GM18499 (cell line): ENCODE results near the gene CHURC1.

Experiments used
- ATAC-seq: cut with Tn5 transposase; IDR thresholded peaks from one replicate; pipeline ENCODE4 v1.9.1; 2021; ENCODE audit warnings: moderate number of reproducible peaks; ENCODE audit not compliant: insufficient read depth, unreplicated experiment

The CHURC1 gene

DNA sequence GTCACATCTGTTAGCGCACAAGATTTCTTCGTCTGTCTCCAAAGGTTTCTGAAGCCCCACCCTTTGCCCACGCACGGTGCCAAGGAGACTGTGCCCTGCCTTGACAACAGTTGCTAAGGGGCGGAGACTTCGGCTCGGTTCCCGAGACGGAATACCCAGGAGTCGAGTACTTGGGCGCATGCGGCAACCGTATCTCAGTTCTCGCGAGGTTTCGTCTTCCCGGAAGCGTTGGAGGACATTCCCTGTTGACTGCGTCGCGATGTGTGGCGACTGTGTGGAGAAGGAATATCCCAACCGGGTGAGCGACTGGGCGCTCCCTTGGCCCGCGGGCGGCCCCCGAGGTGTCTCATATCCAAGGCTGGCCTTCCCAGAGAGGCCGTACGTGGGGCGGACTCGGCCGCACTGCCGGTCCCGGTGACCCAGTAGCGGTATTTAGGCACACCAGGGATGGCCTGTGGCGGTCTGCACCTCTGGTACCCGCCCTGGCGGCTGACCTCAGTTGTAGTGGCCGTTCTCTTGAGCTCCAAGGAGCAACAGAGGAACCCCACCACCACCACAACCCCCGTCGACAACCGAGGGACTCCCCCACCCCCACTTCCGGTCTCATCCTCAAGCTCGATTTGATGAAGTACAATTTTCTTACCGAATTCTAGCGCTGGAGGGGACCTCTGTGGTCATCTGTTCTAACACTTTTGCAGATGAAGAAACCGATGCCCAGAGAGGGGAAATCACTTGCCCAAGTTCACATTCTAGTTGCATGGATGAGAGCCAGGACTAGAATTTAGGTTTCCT lies at the start of gene CHURC1:
CHURC1 (plus strand) TSS at position 219 of the 792 bp plus-strand sequence; CDS start at position 260, 41 bp downstream.
- peak; percentile 80 for ATAC-seq

DNA sequence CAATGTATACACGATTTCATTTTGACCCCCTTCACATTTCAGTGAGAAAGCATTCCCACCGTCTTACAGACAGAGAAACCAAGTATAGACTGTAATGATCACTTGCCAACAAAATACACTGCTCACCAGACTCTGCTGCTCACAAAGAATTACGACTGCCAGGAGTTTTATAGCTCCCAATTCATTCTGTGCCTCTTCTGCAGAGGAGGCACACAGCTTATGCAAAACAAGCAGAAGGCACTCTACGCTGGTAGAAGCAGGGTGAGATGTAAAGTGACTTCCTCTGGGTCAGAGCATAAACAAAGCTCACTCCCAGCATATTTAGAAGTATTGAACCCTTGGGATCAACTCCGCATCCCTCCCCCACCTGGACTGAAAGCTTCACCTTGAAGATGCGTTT lies 49.1 kb upstream of the CHURC1 start:
- ATAC-seq, result no peak

- no peak for ATAC-seq
These were observed 48.3 kb upstream of the CHURC1 start for GRCh38 chr14:64865992-64866391.

DNA sequence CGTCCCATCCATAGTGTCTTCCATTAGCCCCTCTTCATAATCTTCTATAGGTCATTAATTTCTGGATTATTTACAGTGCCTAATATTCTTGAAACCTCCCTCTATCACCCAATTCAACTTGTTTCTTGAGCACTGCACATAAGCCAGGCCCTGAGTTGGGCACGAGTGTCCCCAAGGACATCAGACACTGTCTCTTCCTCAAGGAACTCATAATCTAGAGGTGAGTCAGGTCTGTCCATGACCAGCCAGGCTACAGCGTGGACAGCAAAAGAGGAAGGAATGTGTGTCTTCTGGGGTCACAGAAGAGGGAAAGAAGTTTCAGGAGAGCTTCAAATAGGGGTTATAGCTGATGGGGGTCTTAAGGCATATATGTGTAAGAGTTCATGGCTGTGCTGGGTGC lies 47.1 kb upstream of the CHURC1 start:
- ATAC-seq, result no peak

GRCh38 chr14:64868379-64868778 lies 45.9 kb upstream of the CHURC1 start:
- ATAC-seq, result no peak

DNA sequence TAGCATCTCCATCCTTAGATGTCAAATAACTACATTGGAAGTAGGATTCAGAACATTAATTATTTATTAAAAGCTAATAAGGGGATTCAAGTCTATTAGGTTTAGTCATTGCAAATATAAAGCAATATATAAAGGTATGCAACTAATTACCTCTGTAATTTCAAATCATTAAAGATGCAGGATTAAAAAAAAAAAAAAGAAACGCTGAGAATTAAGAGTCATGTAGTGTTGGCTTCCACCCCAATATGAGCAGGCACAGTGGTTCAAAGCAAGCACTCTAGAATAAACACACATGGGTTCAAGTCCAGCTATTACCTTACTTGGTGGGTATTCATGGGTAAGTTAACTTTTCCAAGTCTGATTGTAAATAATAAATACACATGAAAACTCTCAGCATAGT lies 45.4 kb upstream of the CHURC1 start:
- ATAC-seq, result no peak

GRCh38 chr14:64870160-64870559 lies 44.1 kb upstream of the CHURC1 start:
- ATAC-seq, result no peak

GRCh38 chr14:64871344-64871743 lies 42.9 kb upstream of the CHURC1 start:
- no peak for ATAC-seq

- no peak for ATAC-seq
These were observed 40.6 kb upstream of the CHURC1 start for GRCh38 chr14:64873506-64874219.

DNA sequence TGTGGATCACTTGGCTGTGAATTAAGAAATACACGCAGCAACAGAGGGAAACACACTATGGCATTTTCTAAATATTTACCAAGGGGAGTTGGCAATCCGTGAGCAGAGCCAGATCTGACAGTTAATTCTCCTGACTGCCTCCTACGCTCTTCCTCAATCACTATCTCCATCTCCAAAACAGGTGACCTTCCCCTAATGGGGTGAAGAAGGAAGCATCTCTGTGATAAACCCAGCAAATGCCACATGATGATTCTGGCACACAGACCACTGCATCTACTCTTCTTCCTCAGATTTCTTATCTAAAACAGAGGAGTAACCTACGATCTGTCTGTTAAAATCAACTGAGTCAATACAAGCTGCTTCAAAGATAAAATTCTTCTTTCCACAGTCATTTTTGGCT lies 38.9 kb upstream of the CHURC1 start:
- ATAC-seq, result no peak

DNA sequence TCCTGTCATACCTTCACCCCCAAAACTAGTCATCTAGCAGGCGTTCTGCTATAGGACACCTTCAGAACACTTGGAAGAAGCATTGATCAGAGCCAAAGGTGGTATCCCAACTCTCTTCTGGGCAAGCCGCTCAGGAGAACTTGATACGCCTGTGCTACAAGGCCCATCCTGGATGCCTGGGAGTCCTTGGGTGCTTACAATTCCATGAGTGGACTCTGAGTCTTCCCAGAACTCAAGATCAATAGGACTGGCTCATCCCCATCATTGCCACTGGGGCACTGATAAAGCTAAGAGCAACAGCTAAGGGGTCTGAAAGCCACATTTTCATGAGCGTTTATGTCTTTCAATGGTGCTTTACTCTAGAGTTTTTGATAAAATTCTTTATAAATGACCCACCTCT lies 36.4 kb upstream of the CHURC1 start:
- ATAC-seq, result no peak

- ATAC-seq, result no peak
These were observed 35.2 kb upstream of the CHURC1 start for GRCh38 chr14:64878837-64879634.

DNA sequence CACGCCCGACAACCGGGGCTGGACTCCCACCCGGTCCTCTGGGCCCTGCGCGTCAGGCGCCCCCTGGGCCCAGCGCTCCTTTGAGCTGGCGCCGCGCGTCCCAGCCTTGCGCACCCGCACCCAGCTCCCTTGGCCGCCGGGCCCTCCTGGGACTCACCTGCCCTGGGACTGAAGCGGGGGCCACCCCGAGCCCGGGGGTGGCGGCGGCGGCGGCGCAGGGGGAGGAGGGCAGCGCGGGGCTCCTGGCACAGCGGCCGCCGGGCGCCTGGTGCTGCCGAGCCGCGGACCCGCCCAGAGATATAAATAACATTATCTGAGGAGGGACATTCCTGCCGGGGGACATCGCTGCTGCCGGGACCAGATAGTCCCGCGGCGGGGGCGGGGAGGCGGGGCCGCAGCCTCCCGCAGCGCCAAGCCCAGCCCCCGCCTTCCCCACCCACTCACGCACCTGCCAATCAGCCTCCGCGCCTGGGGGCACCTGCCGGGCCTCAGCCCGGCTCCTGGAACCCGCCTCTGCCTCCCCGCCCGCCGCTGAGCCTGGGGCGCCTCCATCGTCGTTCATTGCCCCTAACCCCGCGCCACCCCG lies 34.5 kb upstream of the CHURC1 start, which contains the start of gene SPTB:
SPTB (minus strand) TSS at position 273 of the 586 bp plus-strand sequence. CDS start 56,813 bp downstream, outside the sequence.
- ATAC-seq, result no peak

DNA sequence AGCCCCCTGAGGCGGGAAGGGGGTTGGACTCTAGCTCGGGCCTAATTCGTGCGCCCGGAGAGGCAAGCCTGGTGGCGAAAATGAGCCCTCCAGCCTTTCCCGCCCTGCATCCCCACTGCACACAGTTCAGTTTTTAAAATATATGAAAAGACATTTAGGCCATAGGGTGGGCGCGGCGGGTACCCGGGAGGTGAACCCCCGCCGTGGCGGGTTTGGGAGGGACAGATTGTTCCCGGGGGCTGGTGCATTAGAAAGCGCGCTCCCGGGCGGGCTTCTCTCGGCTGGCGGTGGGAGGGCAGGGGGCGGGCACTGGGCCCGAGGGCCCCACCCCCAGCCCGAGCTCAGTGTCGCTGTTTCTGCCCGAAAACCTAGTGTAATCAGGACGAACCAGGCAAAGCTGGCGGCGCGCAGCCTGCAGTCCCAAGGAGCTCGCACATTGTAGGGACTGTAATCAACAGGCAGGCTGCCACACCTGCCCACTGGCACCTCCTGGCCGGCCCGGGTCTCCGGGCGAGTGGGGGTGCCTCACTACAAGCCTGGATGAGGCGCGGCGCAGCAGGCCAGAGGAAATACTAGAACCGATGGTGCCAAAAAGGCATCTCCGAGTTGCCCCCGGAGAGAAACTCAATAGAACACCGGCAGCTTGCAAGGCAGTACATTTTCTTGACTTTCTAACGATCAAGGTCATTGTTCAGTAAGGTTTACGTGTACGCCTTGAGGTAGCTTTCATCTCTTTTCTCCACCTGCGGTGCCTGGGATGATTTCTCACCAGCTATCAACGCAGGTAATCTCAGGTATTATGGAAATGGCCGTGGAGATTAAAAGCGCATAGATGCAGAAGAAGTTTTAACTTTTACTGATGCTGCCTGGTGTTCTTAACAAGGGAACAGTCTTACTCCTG lies 33.8 kb upstream of the CHURC1 start:
- no peak for ATAC-seq

GRCh38 chr14:64885559-64885958 lies 28.7 kb upstream of the CHURC1 start:
- ATAC-seq, result no peak

- ATAC-seq, result no peak
These were observed 24.9 kb upstream of the CHURC1 start for GRCh38 chr14:64889352-64889751.

DNA sequence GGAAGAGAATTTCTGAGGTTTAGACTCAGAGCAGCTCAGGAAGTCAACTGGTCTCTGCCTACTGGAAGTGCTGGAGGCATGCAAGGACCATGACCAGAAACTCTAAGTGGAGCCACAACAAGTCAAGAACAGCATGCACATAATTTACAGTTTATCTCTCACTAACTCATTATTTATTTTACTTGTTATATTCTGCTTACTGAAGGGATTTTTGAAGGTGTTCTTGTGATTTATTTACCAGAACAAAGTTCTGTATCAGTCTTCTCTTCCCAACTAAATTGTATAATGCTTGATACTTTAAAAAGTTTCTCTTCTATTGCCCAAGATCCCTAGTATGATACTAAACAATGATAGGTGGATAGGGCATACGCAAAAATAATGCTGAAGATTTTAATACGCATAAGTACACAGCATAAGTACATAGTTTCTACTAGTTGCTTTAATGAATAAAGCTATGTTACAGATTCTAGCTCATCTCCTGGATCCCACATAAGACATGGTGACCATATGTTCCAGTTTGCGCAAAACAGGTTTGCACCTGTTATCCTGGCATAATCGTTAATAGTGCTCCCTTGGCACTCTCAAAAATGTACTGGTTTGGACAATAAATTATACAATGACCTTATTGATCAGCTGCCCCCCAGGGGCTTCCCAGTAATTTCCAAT lies 22.9 kb upstream of the CHURC1 start:
- no peak for ATAC-seq

- ATAC-seq, result no peak
These were observed 22.3 kb upstream of the CHURC1 start for GRCh38 chr14:64891839-64892375.

DNA sequence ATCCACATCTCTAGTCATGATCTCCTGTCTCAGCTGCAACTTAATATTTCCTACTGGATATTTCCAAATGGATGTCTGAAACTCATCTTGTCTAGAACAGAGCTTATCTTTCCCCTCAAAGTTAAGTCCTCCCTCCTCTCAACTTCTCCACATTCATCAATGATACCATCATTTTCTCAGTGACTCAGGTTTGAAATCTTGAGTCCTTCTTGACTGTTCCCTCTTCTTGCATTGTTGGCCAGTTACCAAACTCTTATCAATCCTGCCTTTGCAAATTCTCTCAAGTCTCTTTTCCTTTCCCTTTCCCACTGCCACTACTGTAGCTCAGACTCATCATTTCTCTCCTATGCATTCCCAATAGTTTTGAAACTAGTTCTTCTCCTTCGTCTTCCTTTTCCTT lies 14.3 kb upstream of the CHURC1 start:
- no peak for ATAC-seq
